GM23338 (cell line): ENCODE results near the gene HSD17B11. TPM values are rescaled to one million over a fixed set of nuclear protein-coding genes. Genes with fewer than 3 reads are reported as not detected.

ENCODE experiments used
- ATAC-seq: fragments of 200-7000 bp; cut with Tn5 transposase; 3 replicates; pipeline ENCODE4 v1.9.1; 2020
- DNase-seq: peaks from one replicate; pipeline ENCODE4 v3.0.0-alpha.2; 2015; ENCODE audit warnings: low spot score
- H2AFZ ChIP-seq: fragments of 200-600 bp; sonication (generic); 2 replicates; pipeline ENCODE4 v1.8.0; 2016; ENCODE audit warnings: antibody characterized with exemption, mild to moderate bottlenecking, moderate library complexity
- H3F3A ChIP-seq: fragments of 200-600 bp; sonication (generic); replicated peaks from 2 replicates; pipeline ENCODE4 v1.8.0; 2017; ENCODE audit warnings: antibody characterized with exemption, mixed run types, low read depth
- H3K27ac ChIP-seq: fragments of 200-600 bp; sonication (generic); 2 replicates; pipeline ENCODE4 v1.6.1; 2016; ENCODE audit warnings: low read depth
- H3K27me3 ChIP-seq: fragments of 200-600 bp; sonication (generic); 2 replicates; pipeline ENCODE4 v1.8.0; 2016; ENCODE audit warnings: mild to moderate bottlenecking, mixed run types, moderate library complexity; ENCODE audit not compliant: insufficient read depth
- H3K36me3 ChIP-seq: fragments of 200-600 bp; sonication (generic); 2 replicates; pipeline ENCODE4 v1.8.0; 2016; ENCODE audit warnings: mild to moderate bottlenecking; ENCODE audit not compliant: insufficient read depth
- H3K4me1 ChIP-seq: fragments of 200-600 bp; sonication (generic); 2 replicates; pipeline ENCODE4 v1.8.0; 2016; ENCODE audit warnings: mild to moderate bottlenecking, moderate library complexity; ENCODE audit not compliant: insufficient read depth
- H3K4me2 ChIP-seq: fragments of 200-600 bp; sonication (generic); 2 replicates; pipeline ENCODE4 v1.7.1; 2017; ENCODE audit warnings: mixed run types
- H3K4me3 ChIP-seq: fragments of 200-600 bp; sonication (generic); 2 replicates; pipeline ENCODE4 v1.6.1; 2016; ENCODE audit warnings: mixed run types
- H3K79me2 ChIP-seq: fragments of 200-600 bp; sonication (generic); replicated peaks from 2 replicates; pipeline ENCODE4 v1.8.0; 2017; ENCODE audit warnings: mild to moderate bottlenecking; ENCODE audit not compliant: insufficient read depth
- H3K9me2 ChIP-seq: fragments of 200-600 bp; sonication (generic); 2 replicates; pipeline ENCODE4 v1.8.0; 2017; ENCODE audit not compliant: insufficient read depth
- H4K20me1 ChIP-seq: fragments of 200-600 bp; sonication (generic); replicated peaks from 2 replicates; pipeline ENCODE4 v1.8.0; 2017; ENCODE audit warnings: mild to moderate bottlenecking; ENCODE audit not compliant: insufficient read depth
- H3K27ac Mint-ChIP-seq: 2 replicates; pipeline ENCODE4 v1.8.0; 2020; ENCODE audit warnings: inconsistent platforms, mild to moderate bottlenecking, moderate library complexity, mixed read lengths
- H3K27me3 Mint-ChIP-seq: 3 replicates; pipeline ENCODE4 v1.8.0; 2022; ENCODE audit warnings: low read depth, mild to moderate bottlenecking, moderate library complexity, mixed read lengths, inconsistent platforms; ENCODE audit not compliant: insufficient read depth, poor library complexity
- H3K36me3 Mint-ChIP-seq: 3 replicates; pipeline ENCODE4 v1.8.0; 2021; ENCODE audit warnings: low read depth, mild to moderate bottlenecking, inconsistent platforms, moderate library complexity, mixed read lengths
- H3K4me1 Mint-ChIP-seq: 3 replicates; pipeline ENCODE4 v1.8.0; 2020; ENCODE audit warnings: mild to moderate bottlenecking, inconsistent platforms, mixed read lengths
- H3K4me3 Mint-ChIP-seq: 3 replicates; pipeline ENCODE4 v1.8.0; 2021; ENCODE audit warnings: moderate library complexity, mild to moderate bottlenecking, inconsistent platforms, mixed read lengths
- H3K9me3 Mint-ChIP-seq: 3 replicates; pipeline ENCODE4 v1.8.0; 2020; ENCODE audit warnings: moderate library complexity, mild to moderate bottlenecking, inconsistent platforms, mixed read lengths
- CREB1 ChIP-seq: fragments of 250-450 bp; sonication (Bioruptor Pico); IDR thresholded peaks from 2 replicates; pipeline ENCODE4 v1.5.0; 2020; ENCODE audit warnings: low read depth, mild to moderate bottlenecking, moderate library complexity
- CTCF ChIP-seq, 2 experiments: fragments of 200-600 bp in 1 of 2; sonication (generic) in 1 of 2; conservative IDR thresholded peaks; 2 replicates each; pipeline versions ENCODE4 v1.5.1 to v1.6.1; 2016 to 2017; ENCODE audit warnings: antibody characterized with exemption in 2 of 2, low read depth in 2 of 2, mild to moderate bottlenecking in 2 of 2, moderate library complexity in 1 of 2
- EZH2 ChIP-seq: fragments of 200-600 bp; sonication (generic); IDR thresholded peaks from one replicate; pipeline ENCODE4 v1.8.0; 2017; ENCODE audit warnings: antibody characterized with exemption, mild to moderate bottlenecking, low read depth; ENCODE audit not compliant: unreplicated experiment
- EZH2phosphoT487 ChIP-seq: fragments of 200-600 bp; sonication (generic); IDR thresholded peaks from one replicate; pipeline ENCODE4 v1.8.1; 2018; ENCODE audit warnings: antibody characterized with exemption; ENCODE audit not compliant: unreplicated experiment
- JUNB ChIP-seq: IDR thresholded peaks from one replicate; pipeline ENCODE4 v1.6.1; 2016; ENCODE audit warnings: antibody characterized with exemption; ENCODE audit not compliant: unreplicated experiment
- NANOG ChIP-seq: IDR thresholded peaks from 2 replicates; pipeline ENCODE4 v1.6.1; 2016; ENCODE audit warnings: antibody characterized with exemption, borderline replicate concordance
- POLR2AphosphoS5 ChIP-seq: IDR thresholded peaks from 2 replicates; pipeline ENCODE4 v1.6.1; 2016; ENCODE audit warnings: antibody characterized with exemption, low read depth
- STAT1 ChIP-seq: IDR thresholded peaks from one replicate; pipeline ENCODE4 v1.6.1; 2016; ENCODE audit warnings: antibody characterized with exemption; ENCODE audit not compliant: unreplicated experiment
- ZNF114 ChIP-seq: fragments of 250-450 bp; sonication (Bioruptor Pico); IDR thresholded peaks from 2 replicates; pipeline ENCODE4 v1.5.0; 2020; ENCODE audit warnings: mild to moderate bottlenecking, moderate library complexity
- ZNF331 ChIP-seq: fragments of 250-450 bp; sonication (Bioruptor Pico); IDR thresholded peaks from 2 replicates; pipeline ENCODE4 v1.5.0; 2020; ENCODE audit warnings: low read depth, mild to moderate bottlenecking, moderate library complexity
- ZNF462 ChIP-seq: fragments of 250-450 bp; sonication (Bioruptor Pico); IDR thresholded peaks from 2 replicates; pipeline ENCODE4 v1.5.0; 2020; ENCODE audit warnings: mild to moderate bottlenecking, moderate library complexity
- polyA plus RNA-seq: library from polyadenylated mRNA; unstranded; fragments of >200 nt; fragmentation: Nextera tagmentation; extraction: Ambion mirVana; gene quantifications from 2 replicates; pipeline ENCODE4 v1.2.1, GENCODE V29; 2016
- total RNA-seq: library from RNA; depleted of rRNA; stranded (reverse); fragments of >200 nt; shearing (Covaris generic); gene quantifications from 2 replicates; pipeline ENCODE4 v1.2.3, GENCODE V29; 2014

The HSD17B11 gene
- total and polyA plus RNA-seq, 2 experiments from 2014 or later: 9.7 to 14.8 TPM

DNA sequence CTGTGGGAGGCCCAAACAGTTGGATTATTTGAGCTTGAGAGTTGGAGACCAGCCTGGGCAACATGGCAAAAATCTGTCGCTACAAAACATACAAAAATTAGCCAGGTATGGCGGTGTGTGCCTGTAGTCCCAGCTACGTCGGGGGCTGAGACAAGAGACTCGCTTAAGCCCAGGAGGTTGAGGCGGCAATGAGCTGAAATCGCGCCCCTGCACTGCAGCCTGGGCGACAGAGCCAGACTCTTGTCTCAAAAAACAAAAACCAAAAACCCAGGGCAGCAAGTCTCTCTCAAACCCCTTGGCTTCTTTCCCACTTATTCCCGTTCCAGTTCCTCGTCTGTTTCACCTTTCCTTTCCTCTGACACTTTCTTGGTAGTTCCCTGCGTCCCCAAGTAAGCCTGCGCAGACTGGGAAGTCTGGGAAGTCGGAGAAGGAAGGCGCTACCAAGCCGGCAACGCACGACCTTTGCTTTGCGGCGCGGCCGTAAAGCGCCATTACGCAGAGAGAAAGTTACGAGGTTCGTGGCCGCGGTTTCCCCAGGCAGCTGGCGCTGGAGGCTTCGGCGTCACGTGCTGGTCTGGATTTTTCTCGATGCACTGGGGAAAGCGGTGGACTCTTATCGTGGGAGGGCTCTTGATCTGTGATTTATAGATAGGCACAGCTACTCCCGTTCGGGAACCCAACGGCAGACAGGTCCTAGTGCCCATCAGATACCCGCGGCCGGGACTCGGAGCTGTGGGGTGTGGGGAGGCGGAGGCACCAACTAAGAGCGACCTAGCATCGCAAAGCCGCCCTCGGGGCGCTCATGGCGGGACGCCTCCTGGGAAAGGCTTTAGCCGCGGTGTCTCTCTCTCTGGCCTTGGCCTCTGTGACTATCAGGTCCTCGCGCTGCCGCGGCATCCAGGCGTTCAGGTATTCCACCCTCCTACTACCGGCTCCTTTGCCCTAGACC, 31.4 kb upstream of the HSD17B11 start, which contains the start of gene NUDT9:
TSS of gene NUDT9 (plus strand) at position 470 of the 949 bp plus-strand sequence. CDS start at position 803, 333 bp downstream.
- H3K4me3 Mint-ChIP-seq: peak within 1 kb of the TSS; percentile 95
- Histone ChIP-seq H3K79me2 (peaks cover 47% of the 10 kb centered on the region), H3K4me1 (peaks cover 24% of the 10 kb centered on the region), H3K9me2 (0 out of 2 replicates have a peak, but pooled peaks cover under 1% of the 10 kb centered on the region), H3K27ac (peak within 1 kb of the TSS; percentile 86), H3K4me2 (peak within 1 kb of the TSS; percentile 92), H2AFZ (peak within 1 kb of the TSS; percentile 82), H4K20me1 (0 out of 2 replicates have a peak, but pooled peaks cover 3% of the 10 kb centered on the region), H3K27me3 (no peaks in the 10 kb centered on the region), H3F3A (0 out of 2 replicates have a peak, but pooled peaks cover 3% of the 10 kb centered on the region), H3K4me3 (peak within 1 kb of the TSS; percentile 78), H3K36me3 (no peaks in the 10 kb centered on the region)
- ATAC-seq: peak; percentile 87
- peaks cover 4% of the 10 kb centered on the region for H3K27me3 Mint-ChIP-seq
- H3K4me1 Mint-ChIP-seq: peaks cover 32% of the 10 kb centered on the region
- TF ChIP-seq STAT1 (no peak), CREB1 (CRISPR knock-in tag) (peak; percentile 36), ZNF114 (CRISPR knock-in tag) (no peak), POLR2AphosphoS5 (peak; percentile 84)
- H3K27ac Mint-ChIP-seq: peak within 1 kb of the TSS; percentile 99
- peaks cover 5% of the 10 kb centered on the region; the same call in 2 of the 3 replicates for H3K36me3 Mint-ChIP-seq
- DNase-seq: peak; percentile 97
- peaks cover 14% of the 10 kb centered on the region for H3K9me3 Mint-ChIP-seq

DNA sequence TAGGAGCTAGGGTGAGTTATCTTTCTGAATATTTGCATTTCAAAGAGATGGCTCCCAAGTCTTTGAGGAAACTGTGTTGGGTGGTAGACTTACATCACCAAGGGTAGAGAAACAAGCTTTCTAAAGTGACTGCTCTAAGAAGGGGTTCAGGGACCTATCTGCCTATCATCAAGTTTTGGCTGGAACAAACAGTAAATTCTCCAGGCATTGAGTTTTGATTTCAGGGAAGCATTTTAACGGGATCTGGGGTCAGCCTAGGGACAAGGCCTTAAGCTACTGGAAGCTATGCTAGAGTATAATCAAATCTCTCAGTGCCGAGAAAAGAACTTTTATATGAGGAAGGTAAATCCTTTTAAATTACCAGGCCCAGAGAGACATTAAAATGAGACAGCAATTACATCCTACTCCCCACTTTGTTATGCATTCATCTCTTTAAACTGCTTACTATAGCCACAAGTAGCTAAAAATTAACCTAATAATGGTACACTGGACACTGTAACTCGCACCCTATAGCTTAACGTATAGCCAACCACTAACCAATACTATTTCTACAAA, 29.4 kb upstream of the HSD17B11 start:
- no peak for ATAC-seq
- no peak overlapping the region; the same call in 2 of the 3 replicates for H3K4me3 Mint-ChIP-seq
- Histone ChIP-seq H3K4me2 (no peak overlapping the region), H3F3A (0 out of 2 replicates have a peak, but pooled peaks cover 3% of the 10 kb centered on the region), H3K27me3 (no peaks in the 10 kb centered on the region), H3K4me1 (peaks cover 24% of the 10 kb centered on the region), H3K27ac (no peak overlapping the region), H3K9me2 (0 out of 2 replicates have a peak, but pooled peaks cover 6% of the 10 kb centered on the region), H3K4me3 (no peak overlapping the region), H2AFZ (no peak overlapping the region), H3K36me3 (no peaks in the 10 kb centered on the region), H4K20me1 (no peaks in the 10 kb centered on the region), H3K79me2 (peaks cover 26% of the 10 kb centered on the region)
- H3K9me3 Mint-ChIP-seq: peaks cover 16% of the 10 kb centered on the region
- DNase-seq: no peak
- H3K36me3 Mint-ChIP-seq: peaks cover 5% of the 10 kb centered on the region; the same call in 2 of the 3 replicates
- H3K27ac Mint-ChIP-seq: no peak overlapping the region
- peaks cover 32% of the 10 kb centered on the region for H3K4me1 Mint-ChIP-seq
- H3K27me3 Mint-ChIP-seq: peaks cover 4% of the 10 kb centered on the region
- TF ChIP-seq CREB1 (CRISPR knock-in tag) (no peak), NANOG (no peak), ZNF114 (CRISPR knock-in tag) (no peak), EZH2 (no peak), EZH2phosphoT487 (no peak), ZNF331 (CRISPR knock-in tag) (no peak), ZNF462 (CRISPR knock-in tag) (no peak), CTCF (conservative IDR thresholded peaks at IDR 0.05; ENCODE audit: low read depth in 2 of 2) (no peak), JUNB (no peak)
